ENCODE measurements around the gene VANGL1. TPM values are rescaled to one million over a fixed set of nuclear protein-coding genes. Genes with fewer than 3 reads are reported as not detected.

Gene VANGL1
- total and polyA plus RNA-seq, 2 of the 4 experiments (the other 2 are of a cell fraction): 6.1 to 6.7 TPM

GRCh38 chr1:115620453-115620852, 21.3 kb upstream of the VANGL1 start:
- Histone ChIP-seq H3K9ac (ENCODE audit: low read depth, low read length) (no peak overlapping the region), H4K5ac (ENCODE audit: low read depth, low read length) (no peak overlapping the region), H3K79me1 (ENCODE audit: low read depth in 1 of 2, low read length in 2 of 2) (no peaks in the 10 kb centered on the region), H2AFZ (replicated peaks; ENCODE audit: low read length, poor library complexity) (no peak overlapping the region), H3K4me3 (ENCODE audit: insufficient read depth, low read depth, low read length) (no peak overlapping the region), H3K18ac (ENCODE audit: low read depth, low read length) (no peak overlapping the region), H4K8ac (ENCODE audit: low read depth in 2 of 2, low read length in 2 of 2) (no peak overlapping the region), H3K4ac (ENCODE audit: low read depth, low read length) (no peak overlapping the region), H2BK120ac (ENCODE audit: low read depth, low read length) (no peak overlapping the region), H4K20me1 (ENCODE audit: insufficient read depth, low read length) (no peaks in the 10 kb centered on the region), H3K14ac (replicated peaks; ENCODE audit: low read depth, low read length) (no peak overlapping the region), H3K23ac (ENCODE audit: low read depth, low read length) (no peak overlapping the region), H4K91ac (ENCODE audit: insufficient read depth, low read depth, low read length) (no peak overlapping the region), H3K27me3 (ENCODE audit: control insufficient read depth, insufficient read depth, low read length) (peaks cover 4% of the 10 kb centered on the region), H3K36me3 (ENCODE audit: control insufficient read depth, insufficient read depth, low read length) (no peaks in the 10 kb centered on the region), H2BK5ac (ENCODE audit: low read depth, low read length, poor library complexity, severe bottlenecking) (no peak overlapping the region), H3K9me1 (ENCODE audit: insufficient read depth, low read length) (no peaks in the 10 kb centered on the region), H2BK15ac (ENCODE audit: low read depth, low read length) (no peak overlapping the region), H3K4me1 (ENCODE audit: control insufficient read depth, insufficient read depth, low read length) (no peaks in the 10 kb centered on the region), H2BK20ac (ENCODE audit: low read depth, low read length) (no peak overlapping the region), H3K56ac (ENCODE audit: extremely low read depth, insufficient read depth, low read length) (no peak overlapping the region), H2AK9ac (replicated peaks; ENCODE audit: low read depth, low read length, poor library complexity) (no peak overlapping the region), H2AK5ac (ENCODE audit: low read depth, low read length) (no peak overlapping the region), H3K27ac (ENCODE audit: insufficient read depth, low read length) (no peak overlapping the region), H3K4me2 (ENCODE audit: low read depth, low read length) (no peak overlapping the region), H3K9me3 (ENCODE audit: control insufficient read depth, insufficient read depth, low read length) (no peaks in the 10 kb centered on the region; the same call in none of the 2 replicates)
- dilution Hi-C loops (cut with HindIII; ENCODE audit: low sequenced_read_pairs, unreplicated experiment) (no loop called here), intact Hi-C loops (cut with micrococcal nuclease) (no loop called here), in situ Hi-C loops (cut with MboI; ENCODE audit: low sequenced_read_pairs) (no loop called here)
- CTCF ChIA-PET: no interaction called here
- ATAC-seq (ENCODE audit: low read depth) (no peak), DNase-seq (no peak)
- TF ChIP-seq POLR2A (IDR thresholded peaks at IDR 0.05; ENCODE audit: low read depth, low read length) (no peak), CEBPB (IDR thresholded peaks at IDR 0.05; ENCODE audit: low read depth, low read length) (no peak)
- BruUV-seq (replicated peaks): no TSS peak
- POLR2A ChIA-PET (ENCODE audit: unreplicated experiment): no interaction called here
